C4-2B (cell line): Measurements from ENCODE around the gene CAST.

Experiments
- ZFX ChIP-seq: fragments of 450-650 bp; IDR thresholded peaks from 2 replicates; pipeline ENCODE4 v1.6.1; 2017
- TF ChIP-seq, protein P1 (sequence below): fragments of 450-650 bp; conservative IDR thresholded peaks from 2 replicates; pipeline ENCODE4 v1.5.1; 2017; ENCODE audit warnings: mild to moderate bottlenecking

GRCh38 chr5:96736937-96737336 is 74.8 kb downstream of the CAST start:
- TF ChIP-seq, protein P1, sequence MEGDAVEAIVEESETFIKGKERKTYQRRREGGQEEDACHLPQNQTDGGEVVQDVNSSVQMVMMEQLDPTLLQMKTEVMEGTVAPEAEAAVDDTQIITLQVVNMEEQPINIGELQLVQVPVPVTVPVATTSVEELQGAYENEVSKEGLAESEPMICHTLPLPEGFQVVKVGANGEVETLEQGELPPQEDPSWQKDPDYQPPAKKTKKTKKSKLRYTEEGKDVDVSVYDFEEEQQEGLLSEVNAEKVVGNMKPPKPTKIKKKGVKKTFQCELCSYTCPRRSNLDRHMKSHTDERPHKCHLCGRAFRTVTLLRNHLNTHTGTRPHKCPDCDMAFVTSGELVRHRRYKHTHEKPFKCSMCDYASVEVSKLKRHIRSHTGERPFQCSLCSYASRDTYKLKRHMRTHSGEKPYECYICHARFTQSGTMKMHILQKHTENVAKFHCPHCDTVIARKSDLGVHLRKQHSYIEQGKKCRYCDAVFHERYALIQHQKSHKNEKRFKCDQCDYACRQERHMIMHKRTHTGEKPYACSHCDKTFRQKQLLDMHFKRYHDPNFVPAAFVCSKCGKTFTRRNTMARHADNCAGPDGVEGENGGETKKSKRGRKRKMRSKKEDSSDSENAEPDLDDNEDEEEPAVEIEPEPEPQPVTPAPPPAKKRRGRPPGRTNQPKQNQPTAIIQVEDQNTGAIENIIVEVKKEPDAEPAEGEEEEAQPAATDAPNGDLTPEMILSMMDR, result no peak
- TF ChIP-seq ZFX, result no peak
